SK-N-SH (cell line): ENCODE measurements around the gene SPIRE1. TPM values are rescaled to one million over a fixed set of nuclear protein-coding genes. Genes with fewer than 3 reads are reported as not detected.

ENCODE experiments used
- CTCF ChIA-PET: fragments of 300-600, 350-600 bp; formaldehyde crosslinking; extraction: SDS; loops from one replicate; lab custom pipeline; 2021; lab: Yijun Ruan, JAX
- POLR2A ChIA-PET: fragments of 350-600 bp; sonication (Branson Sonifier 250); formaldehyde crosslinking; extraction: SDS; loops from one replicate; lab custom pipeline; 2020; ENCODE audit warnings: antibody characterized with exemption, inconsistent platforms; lab: Yijun Ruan, JAX
- DNase-seq: peaks from one replicate; pipeline ENCODE4 v3.0.0; 2012
- H2AFZ ChIP-seq: fragments of 200-600 bp; sonication (generic); 2 replicates; pipeline ENCODE4 v1.8.1; 2016; ENCODE audit warnings: antibody characterized with exemption, mild to moderate bottlenecking, low read depth
- H3F3A ChIP-seq: fragments of 200-600 bp; sonication (generic); replicated peaks from 2 replicates; pipeline ENCODE3; 2016; ENCODE audit warnings: antibody characterized with exemption, mild to moderate bottlenecking; ENCODE audit not compliant: insufficient read depth
- H3K27ac ChIP-seq, 2 experiments: fragments of 200-500 bp in 1 of 2; fragments of 200-600 bp in 1 of 2; sonication (Bioruptor generic) in 1 of 2; sonication (generic), shearing (Covaris generic) in 1 of 2; 2 replicates each; pipeline versions ENCODE4 v1.5.1 to v1.6.1; 2014 to 2016; ENCODE audit warnings: low read depth in 2 of 2, inconsistent platforms in 1 of 2, low read length in 1 of 2, mild to moderate bottlenecking in 1 of 2, mixed read lengths in 1 of 2
- H3K27me3 ChIP-seq: fragments of 200-600 bp; sonication (generic), shearing (Covaris generic); 2 replicates; pipeline ENCODE4 v1.6.1; 2016; ENCODE audit warnings: mixed run types; ENCODE audit not compliant: insufficient read depth
- H3K36me3 ChIP-seq, 2 experiments: fragments of 200-500 bp in 1 of 2; fragments of 200-600 bp in 1 of 2; sonication (Bioruptor generic) in 1 of 2; sonication (generic) in 1 of 2; replicated peaks in 1 of 2; 2 replicates each; pipeline versions ENCODE3 to v1.5.1; 2014 to 2016; ENCODE audit warnings: low read length in 1 of 2, mild to moderate bottlenecking in 1 of 2; ENCODE audit not compliant: insufficient read depth in 2 of 2, control insufficient read depth in 1 of 2
- H3K4me1 ChIP-seq, 2 experiments: fragments of 200-500 bp in 1 of 2; fragments of 200-600 bp in 1 of 2; sonication (Bioruptor generic) in 1 of 2; sonication (generic), shearing (Covaris generic) in 1 of 2; 2 replicates each; pipeline versions ENCODE4 v1.5.1 to v1.6.1; 2014 to 2016; ENCODE audit warnings: low read depth in 1 of 2, low read length in 1 of 2, mixed run types in 1 of 2; ENCODE audit not compliant: insufficient read depth in 2 of 2, control insufficient read depth in 1 of 2
- H3K4me2 ChIP-seq: fragments of 200-600 bp; sonication (generic), shearing (Covaris generic); 2 replicates; pipeline ENCODE4 v1.6.1; 2017; ENCODE audit warnings: mixed run types
- H3K4me3 ChIP-seq, 2 experiments: fragments of 200-500 bp in 1 of 2; fragments of 200-600 bp in 1 of 2; sonication (Bioruptor generic) in 1 of 2; sonication (generic), shearing (Covaris generic) in 1 of 2; 2 replicates each; pipeline versions ENCODE4 v1.5.1 to v1.8.1; 2014 to 2016; ENCODE audit warnings: low read depth in 2 of 2, inconsistent platforms in 1 of 2, low read length in 1 of 2, mild to moderate bottlenecking in 1 of 2, mixed read lengths in 1 of 2, moderate library complexity in 1 of 2
- H3K79me2 ChIP-seq: fragments of 200-600 bp; sonication (generic); 2 replicates; pipeline ENCODE4 v1.8.1; 2017; ENCODE audit warnings: mild to moderate bottlenecking; ENCODE audit not compliant: insufficient read depth
- H3K9ac ChIP-seq: fragments of 200-600 bp; sonication (generic); 2 replicates; pipeline ENCODE4 v1.6.1; 2017; ENCODE audit warnings: mixed run types
- H3K9me2 ChIP-seq: fragments of 200-600 bp; sonication (generic); 2 replicates; pipeline ENCODE4 v1.6.1; 2017; ENCODE audit warnings: mixed run types
- H3K9me3 ChIP-seq: fragments of 200-600 bp; sonication (generic); 2 replicates; pipeline ENCODE4 v1.6.1; 2017; ENCODE audit warnings: mixed run types, mild to moderate bottlenecking, moderate library complexity
- H4K20me1 ChIP-seq: fragments of 200-600 bp; sonication (generic); 2 replicates; pipeline ENCODE4 v1.6.1; 2017; ENCODE audit warnings: mild to moderate bottlenecking, mixed run types; ENCODE audit not compliant: insufficient read depth
- EZH2phosphoT487 ChIP-seq: fragments of 200-600 bp; sonication (generic); IDR thresholded peaks from 2 replicates; pipeline ENCODE4 v1.6.1; 2017; ENCODE audit warnings: low read depth, mixed run types, mild to moderate bottlenecking, antibody characterized with exemption, moderate library complexity, borderline replicate concordance
- FOXJ3 ChIP-seq: sonication (generic); formaldehyde crosslinking; IDR thresholded peaks from 2 replicates; pipeline ENCODE4 v1.5.1; 2020; ENCODE audit warnings: mild to moderate bottlenecking, missing genetic modification reagents
- FOXM1 ChIP-seq: IDR thresholded peaks from 2 replicates; pipeline ENCODE4 v1.4.0; 2012; ENCODE audit warnings: low read depth, mild to moderate bottlenecking
- GABPA ChIP-seq: IDR thresholded peaks from 2 replicates; pipeline ENCODE4 v1.4.0; 2012; ENCODE audit warnings: low read depth, mild to moderate bottlenecking
- JUND ChIP-seq: IDR thresholded peaks from 2 replicates; pipeline ENCODE4 v1.4.0; 2012
- MEF2A ChIP-seq: IDR thresholded peaks from 2 replicates; pipeline ENCODE4 v1.4.0; 2012; ENCODE audit warnings: low read depth, borderline replicate concordance
- POLR2AphosphoS5 ChIP-seq: IDR thresholded peaks from 2 replicates; pipeline ENCODE4 v1.6.1; 2012; ENCODE audit warnings: low read depth, low read length
- RAD21 ChIP-seq: IDR thresholded peaks from 2 replicates; pipeline ENCODE4 v1.6.1; 2012; ENCODE audit warnings: mild to moderate bottlenecking, low read length
- RCOR1 ChIP-seq: fragments of 150-350 bp; IDR thresholded peaks from 2 replicates; pipeline ENCODE4 v1.6.1; 2017; ENCODE audit warnings: antibody characterized with exemption, low read length
- RFX5 ChIP-seq: IDR thresholded peaks from 2 replicates; pipeline ENCODE4 v1.6.1; 2012; ENCODE audit warnings: mild to moderate bottlenecking, improper control_type of control experiment, low read length
- RXRA ChIP-seq: IDR thresholded peaks from 2 replicates; pipeline ENCODE4 v1.4.0; 2012; ENCODE audit warnings: low read depth, mild to moderate bottlenecking, borderline replicate concordance
- SMC3 ChIP-seq: IDR thresholded peaks from 2 replicates; pipeline ENCODE4 v1.6.1; 2012; ENCODE audit warnings: low read depth, low read length, improper control_type of control experiment
- WGBS: methylation state at CpG from one replicate; pipeline ENCODE4 v1.1.6; 2017; ENCODE audit warnings: low lambda C conversion rate; 5-methylcytosine and 5-hydroxymethylcytosine counted together
- polyA plus RNA-seq, 3 experiments: library from polyadenylated mRNA; depleted of rRNA; stranded (reverse); fragments of >200 nt; gene quantifications; 2 replicates each; pipeline ENCODE4 v1.2.3, GENCODE V29; 2012
- TF ChIP-seq, protein P1 (sequence below): fragments of 150-350 bp; IDR thresholded peaks from 2 replicates; pipeline ENCODE4 v1.6.1; 2017; ENCODE audit warnings: antibody characterized with exemption, low read length, low read depth, borderline replicate concordance
- TF ChIP-seq, protein P2 (sequence below): IDR thresholded peaks from 2 replicates; pipeline ENCODE4 v1.4.0; 2012; ENCODE audit warnings: low read depth, borderline replicate concordance
- TF ChIP-seq, protein P3 (sequence below): IDR thresholded peaks from 2 replicates; pipeline ENCODE4 v1.4.0; 2012; ENCODE audit warnings: low read depth
- TF ChIP-seq, protein P4 (sequence below): fragments of 200-600 bp; sonication (generic); IDR thresholded peaks from 2 replicates; pipeline ENCODE4 v1.6.1; 2017; ENCODE audit warnings: antibody characterized with exemption, mild to moderate bottlenecking, moderate library complexity
- TF ChIP-seq, protein P5 (sequence below): IDR thresholded peaks from 2 replicates; pipeline ENCODE4 v1.6.1; 2012; ENCODE audit warnings: mild to moderate bottlenecking, low read depth, low read length, moderate library complexity

The SPIRE1 gene
- polyA plus RNA-seq, 1 of the 3 experiments (the other 2 are of a cell fraction) = 6.7 TPM

DNA sequence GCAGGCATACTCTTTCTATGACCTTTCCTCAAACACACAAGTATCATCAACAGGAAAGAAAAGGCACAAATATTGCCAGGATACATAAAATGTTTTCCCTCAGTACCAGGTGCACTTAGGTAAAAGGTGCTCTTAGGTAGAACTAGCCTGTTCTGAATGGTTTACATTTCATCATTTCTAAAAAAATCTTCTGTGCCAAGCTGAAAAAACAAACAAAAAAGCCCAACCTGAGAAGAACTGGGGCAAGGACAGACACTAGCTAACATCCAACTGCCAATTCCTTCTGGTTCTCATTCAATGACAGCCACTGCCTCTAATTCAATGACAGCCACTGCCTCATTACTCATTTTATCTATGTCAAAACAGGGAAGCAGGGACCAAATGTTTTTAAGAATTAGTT is 68.5 kb downstream of the SPIRE1 start (continued):
- no peak for TF ChIP-seq FOXM1
- TF ChIP-seq, all 33 proteins: peak for 0

DNA sequence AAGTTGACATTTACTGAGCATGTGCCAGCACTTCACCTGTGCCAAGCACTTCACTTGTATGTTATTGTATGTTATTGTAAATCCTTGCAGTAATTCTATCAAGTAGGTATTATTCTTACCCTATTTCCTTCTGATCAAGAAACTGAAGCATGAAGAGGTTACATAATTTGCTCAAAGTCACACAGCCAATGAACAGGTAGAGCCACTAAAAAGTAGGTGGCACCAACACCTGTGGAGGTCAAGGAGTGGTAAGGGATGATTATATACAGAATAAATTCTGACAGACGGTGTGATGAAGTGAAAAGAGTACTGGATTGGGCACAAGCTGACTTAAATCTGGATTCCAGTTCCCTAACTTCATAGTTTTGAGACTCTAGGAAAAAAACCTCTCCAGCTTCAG is 71.0 kb downstream of the SPIRE1 start:
- TF ChIP-seq RAD21 (no peak), EZH2phosphoT487 (no peak), FOXM1 (no peak), POLR2AphosphoS5 (no peak), RCOR1 (no peak), FOXJ3 (CRISPR knock-in tag) (no peak), RFX5 (no peak), MEF2A (no peak), SMC3 (no peak), JUND (no peak), GABPA (no peak), RXRA (no peak)
- TF ChIP-seq, protein P1, sequence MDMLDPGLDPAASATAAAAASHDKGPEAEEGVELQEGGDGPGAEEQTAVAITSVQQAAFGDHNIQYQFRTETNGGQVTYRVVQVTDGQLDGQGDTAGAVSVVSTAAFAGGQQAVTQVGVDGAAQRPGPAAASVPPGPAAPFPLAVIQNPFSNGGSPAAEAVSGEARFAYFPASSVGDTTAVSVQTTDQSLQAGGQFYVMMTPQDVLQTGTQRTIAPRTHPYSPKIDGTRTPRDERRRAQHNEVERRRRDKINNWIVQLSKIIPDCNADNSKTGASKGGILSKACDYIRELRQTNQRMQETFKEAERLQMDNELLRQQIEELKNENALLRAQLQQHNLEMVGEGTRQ = no peak
- TF ChIP-seq, protein P2, sequence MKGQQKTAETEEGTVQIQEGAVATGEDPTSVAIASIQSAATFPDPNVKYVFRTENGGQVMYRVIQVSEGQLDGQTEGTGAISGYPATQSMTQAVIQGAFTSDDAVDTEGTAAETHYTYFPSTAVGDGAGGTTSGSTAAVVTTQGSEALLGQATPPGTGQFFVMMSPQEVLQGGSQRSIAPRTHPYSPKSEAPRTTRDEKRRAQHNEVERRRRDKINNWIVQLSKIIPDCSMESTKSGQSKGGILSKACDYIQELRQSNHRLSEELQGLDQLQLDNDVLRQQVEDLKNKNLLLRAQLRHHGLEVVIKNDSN = no peak
- TF ChIP-seq, protein P3, sequence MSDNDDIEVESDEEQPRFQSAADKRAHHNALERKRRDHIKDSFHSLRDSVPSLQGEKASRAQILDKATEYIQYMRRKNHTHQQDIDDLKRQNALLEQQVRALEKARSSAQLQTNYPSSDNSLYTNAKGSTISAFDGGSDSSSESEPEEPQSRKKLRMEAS = no peak
- TF ChIP-seq, protein P4, sequence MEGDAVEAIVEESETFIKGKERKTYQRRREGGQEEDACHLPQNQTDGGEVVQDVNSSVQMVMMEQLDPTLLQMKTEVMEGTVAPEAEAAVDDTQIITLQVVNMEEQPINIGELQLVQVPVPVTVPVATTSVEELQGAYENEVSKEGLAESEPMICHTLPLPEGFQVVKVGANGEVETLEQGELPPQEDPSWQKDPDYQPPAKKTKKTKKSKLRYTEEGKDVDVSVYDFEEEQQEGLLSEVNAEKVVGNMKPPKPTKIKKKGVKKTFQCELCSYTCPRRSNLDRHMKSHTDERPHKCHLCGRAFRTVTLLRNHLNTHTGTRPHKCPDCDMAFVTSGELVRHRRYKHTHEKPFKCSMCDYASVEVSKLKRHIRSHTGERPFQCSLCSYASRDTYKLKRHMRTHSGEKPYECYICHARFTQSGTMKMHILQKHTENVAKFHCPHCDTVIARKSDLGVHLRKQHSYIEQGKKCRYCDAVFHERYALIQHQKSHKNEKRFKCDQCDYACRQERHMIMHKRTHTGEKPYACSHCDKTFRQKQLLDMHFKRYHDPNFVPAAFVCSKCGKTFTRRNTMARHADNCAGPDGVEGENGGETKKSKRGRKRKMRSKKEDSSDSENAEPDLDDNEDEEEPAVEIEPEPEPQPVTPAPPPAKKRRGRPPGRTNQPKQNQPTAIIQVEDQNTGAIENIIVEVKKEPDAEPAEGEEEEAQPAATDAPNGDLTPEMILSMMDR = no peak
- TF ChIP-seq, protein P5, sequence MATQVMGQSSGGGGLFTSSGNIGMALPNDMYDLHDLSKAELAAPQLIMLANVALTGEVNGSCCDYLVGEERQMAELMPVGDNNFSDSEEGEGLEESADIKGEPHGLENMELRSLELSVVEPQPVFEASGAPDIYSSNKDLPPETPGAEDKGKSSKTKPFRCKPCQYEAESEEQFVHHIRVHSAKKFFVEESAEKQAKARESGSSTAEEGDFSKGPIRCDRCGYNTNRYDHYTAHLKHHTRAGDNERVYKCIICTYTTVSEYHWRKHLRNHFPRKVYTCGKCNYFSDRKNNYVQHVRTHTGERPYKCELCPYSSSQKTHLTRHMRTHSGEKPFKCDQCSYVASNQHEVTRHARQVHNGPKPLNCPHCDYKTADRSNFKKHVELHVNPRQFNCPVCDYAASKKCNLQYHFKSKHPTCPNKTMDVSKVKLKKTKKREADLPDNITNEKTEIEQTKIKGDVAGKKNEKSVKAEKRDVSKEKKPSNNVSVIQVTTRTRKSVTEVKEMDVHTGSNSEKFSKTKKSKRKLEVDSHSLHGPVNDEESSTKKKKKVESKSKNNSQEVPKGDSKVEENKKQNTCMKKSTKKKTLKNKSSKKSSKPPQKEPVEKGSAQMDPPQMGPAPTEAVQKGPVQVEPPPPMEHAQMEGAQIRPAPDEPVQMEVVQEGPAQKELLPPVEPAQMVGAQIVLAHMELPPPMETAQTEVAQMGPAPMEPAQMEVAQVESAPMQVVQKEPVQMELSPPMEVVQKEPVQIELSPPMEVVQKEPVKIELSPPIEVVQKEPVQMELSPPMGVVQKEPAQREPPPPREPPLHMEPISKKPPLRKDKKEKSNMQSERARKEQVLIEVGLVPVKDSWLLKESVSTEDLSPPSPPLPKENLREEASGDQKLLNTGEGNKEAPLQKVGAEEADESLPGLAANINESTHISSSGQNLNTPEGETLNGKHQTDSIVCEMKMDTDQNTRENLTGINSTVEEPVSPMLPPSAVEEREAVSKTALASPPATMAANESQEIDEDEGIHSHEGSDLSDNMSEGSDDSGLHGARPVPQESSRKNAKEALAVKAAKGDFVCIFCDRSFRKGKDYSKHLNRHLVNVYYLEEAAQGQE = no peak
- no peaks in the 10 kb centered on the region for H3K9me2 ChIP-seq
- peaks cover 33% of the 10 kb centered on the region for H3K79me2 ChIP-seq
- no peaks in the 10 kb centered on the region for H3K27me3 ChIP-seq
- no peak overlapping the region for H3K9ac ChIP-seq
- peaks cover 0 to 2% of the 10 kb centered on the region in 2 experiments; a peak in 1 of 4 replicates for H3K4me1 ChIP-seq
- no peak overlapping the region for H3K27ac ChIP-seq
- no peak overlapping the region for H3K4me2 ChIP-seq
- no peaks in the 10 kb centered on the region; the same call in 1 of the 2 replicates for H4K20me1 ChIP-seq
- no peak for DNase-seq
- no peaks in the 10 kb centered on the region for H3F3A ChIP-seq
- CTCF ChIA-PET = no interaction called here
- POLR2A ChIA-PET = no interaction called here
- H3K36me3 ChIP-seq = peaks cover 0 to 2% of the 10 kb centered on the region in 2 experiments
- H2AFZ ChIP-seq = no peak overlapping the region
- H3K9me3 ChIP-seq = no peaks in the 10 kb centered on the region
- no peak overlapping the region for H3K4me3 ChIP-seq
- 95% methylated on average over 1 of the region's 1 CpG for WGBS
